ENCODE measurements around the gene CHCT1. TPM values are rescaled to one million over a fixed set of nuclear protein-coding genes. Genes with fewer than 3 reads are reported as not detected.

CHCT1 gene
- total RNA-seq, 1 experiment from 2014 or later, result not detected

GRCh38 chr17:60472449-60472848 is 50.2 kb downstream of the CHCT1 start:
- no peak overlapping the region for H3K27ac ChIP-seq
- H3K27me3 ChIP-seq (replicated peaks), result no peaks in the 10 kb centered on the region
- no peak for DNase-seq (ENCODE audit: low read depth in 1 of 2, low spot score in 2 of 2)
- peaks cover 24% of the 10 kb centered on the region for H3K4me1 ChIP-seq (replicated peaks)
- peaks cover 54% of the 10 kb centered on the region for H3K36me3 ChIP-seq
- no peaks in the 10 kb centered on the region for H3K9me3 ChIP-seq (replicated peaks)
- H3K4me3 ChIP-seq, result no peak overlapping the region

- H3K27ac ChIP-seq, result no peak overlapping the region
- H3K9me3 ChIP-seq (replicated peaks), result no peaks in the 10 kb centered on the region
- no peaks in the 10 kb centered on the region for H3K27me3 ChIP-seq (replicated peaks)
- H3K4me1 ChIP-seq (replicated peaks), result peaks cover 20% of the 10 kb centered on the region
- DNase-seq (ENCODE audit: low read depth in 1 of 2, low spot score in 2 of 2), result no peak
- peaks cover 44% of the 10 kb centered on the region for H3K36me3 ChIP-seq
- no peak overlapping the region for H3K4me3 ChIP-seq
Observed at GRCh38 chr17:60473788-60474187, 51.5 kb downstream of the CHCT1 start.

Other genes with a start within 250 kb of the CHCT1 start
- 31.0 and 34.5 TPM in 2 replicates for gene USP32, start 30.4 kb upstream of the CHCT1 start, total RNA-seq (2014; rRNA removed; shearing (Covaris generic))
- 36.2 and 49.4 TPM in 2 replicates for gene APPBP2, start 103.8 kb downstream of the CHCT1 start, total RNA-seq (2014; rRNA removed; shearing (Covaris generic))
- gene PPM1D, start 177.7 kb downstream of the CHCT1 start, total RNA-seq (2014; rRNA removed; shearing (Covaris generic)), result 15.1 and 17.8 TPM in 2 replicates